Measurements from ENCODE around the gene SECISBP2L. TPM values are rescaled to one million over a fixed set of nuclear protein-coding genes. Genes with fewer than 3 reads are reported as not detected.
"Not testable (repeated sequence)": the region's sequence is repeated elsewhere in the genome, so short reads cannot be mapped to it uniquely, and the experiment has no call there.

SECISBP2L gene
- total and polyA plus RNA-seq, 9 of the 15 experiments (the other 6 are each of a cell fraction or from before 2014, with no cell fraction given): 0.55 to 14.1 (median 10.4) TPM

DNA sequence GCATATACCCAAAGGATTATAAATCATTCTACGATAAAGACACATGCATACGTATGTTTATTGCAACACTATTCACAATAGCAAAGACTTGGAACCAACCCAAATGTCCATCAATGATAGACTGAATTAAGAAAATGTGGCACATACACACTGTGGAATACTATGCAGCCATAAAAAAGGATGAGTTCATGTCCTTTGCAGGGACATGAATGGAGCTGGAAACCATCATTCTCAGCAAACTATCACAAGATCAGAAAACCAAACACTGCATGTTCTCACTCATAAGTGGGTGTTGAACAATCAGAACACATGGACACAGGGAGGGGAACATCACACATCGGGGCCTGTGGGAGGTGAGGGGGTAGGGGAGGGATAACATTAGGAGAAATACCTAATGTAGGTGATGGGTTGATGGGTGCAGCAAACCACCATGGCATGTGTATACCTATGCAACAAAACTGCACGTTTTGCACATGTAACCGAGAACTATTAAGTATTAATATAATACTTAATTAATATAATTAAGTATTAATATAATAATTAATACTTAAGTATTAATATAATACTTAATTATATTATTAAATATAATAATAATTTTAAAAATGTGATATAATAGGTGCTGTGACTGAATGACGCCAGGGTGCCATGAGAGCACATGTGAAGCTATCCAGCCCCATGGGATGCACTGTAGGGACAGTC is 28.5 kb upstream of the SECISBP2L start:
- POLR2A ChIA-PET; H4K20me1 ChIP-seq (replicated peaks; ENCODE audit: control insufficient read depth, insufficient read depth, low read length); H3K36me3 ChIP-seq (ENCODE audit: control insufficient read depth, insufficient read depth, low read length); DNase-seq (ENCODE audit: extremely low read depth in 1 of 4, low spot score in 3 of 4); BruUV-seq (replicated peaks); H3K27me3 ChIP-seq (ENCODE audit: control insufficient read depth in 2 of 2, insufficient read depth in 2 of 2, low read length in 2 of 2); CTCF ChIA-PET (ENCODE audit: low intra/inter-chr PET ratio); FAIRE-seq; H3K27ac ChIP-seq (ENCODE audit: extremely low read depth, low read depth, low read length); in situ Hi-C loops (cut with MboI); H3K9ac ChIP-seq (ENCODE audit: insufficient read depth in 1 of 2, low read depth in 2 of 2, low read length in 2 of 2); H3K4me3 ChIP-seq; ATAC-seq; H3K79me2 ChIP-seq (ENCODE audit: control insufficient read depth, insufficient read depth, low read length); H3K9me1 ChIP-seq (ENCODE audit: control insufficient read depth, insufficient read depth, low read length); H3K4me2 ChIP-seq (ENCODE audit: insufficient read depth, low read length); H3K4me1 ChIP-seq (replicated peaks in 1 of 2; ENCODE audit: control insufficient read depth in 2 of 2, insufficient read depth in 2 of 2, low read length in 2 of 2); H2AFZ ChIP-seq (ENCODE audit: low read depth, low read length); H3K9me3 ChIP-seq (replicated peaks; ENCODE audit: control insufficient read depth, insufficient read depth, low read depth, low read length): not testable (repeated sequence)
- TF ChIP-seq DACH1 (IDR thresholded peaks at IDR 0.05; ENCODE audit: partially characterized antibody) (peak; percentile 77), KDM1A (IDR thresholded peaks at IDR 0.05) (peak; percentile 14 to 21; a peak in 1 of 4 replicates), RBM25 (IDR thresholded peaks at IDR 0.05; ENCODE audit: low read depth, low read length, severe bottlenecking) (peak; percentile 7), MCM7 (IDR thresholded peaks at IDR 0.05) (peak in 1 of 2 experiments; percentile 64; a peak in 1 of 4 replicates), ZNF146 (CRISPR knock-in tag; IDR thresholded peaks at IDR 0.05; ENCODE audit: unreplicated experiment) (peak; percentile 89), BCOR (IDR thresholded peaks at IDR 0.05) (peak; percentile 73; the same call in 1 of the 2 replicates), SMARCA5 (IDR thresholded peaks at IDR 0.05) (0 out of 2 replicates have a peak, but pooled peaks have one; percentile 46)
- whole genome bisulfite sequencing (ENCODE audit: insufficient coverage, low coverage, missing lambda C conversion rate): 50% methylated on average over 6 of the region's 6 CpGs
- intact Hi-C loops (cut with micrococcal nuclease): loop anchor here (5.0 kb wide), 1 partner anchor 212 kb away; no protein-coding TSS in a partner anchor
